ENCODE results near the gene RBFOX1.

Gene RBFOX1

DNA sequence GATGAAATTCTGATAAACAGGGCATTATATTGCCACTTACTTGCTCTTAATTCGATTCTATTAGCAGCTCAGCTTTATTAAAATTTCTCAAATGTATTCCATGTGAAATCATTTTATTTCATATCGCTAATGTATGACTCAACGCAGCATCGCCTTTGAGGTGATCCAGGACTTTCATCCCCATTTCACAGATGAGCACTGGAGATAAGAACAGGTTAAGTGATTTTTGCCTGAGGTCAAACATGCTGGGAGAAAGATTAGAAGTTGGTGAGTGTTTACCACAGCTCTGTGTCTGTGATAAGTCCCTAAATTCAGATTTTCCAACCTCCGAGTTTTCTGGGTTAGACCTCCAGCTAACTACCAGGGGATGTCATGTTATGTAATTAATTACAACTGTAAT is 43.6 kb downstream of the RBFOX1 start:
- DNase-seq, result no peak

DNA sequence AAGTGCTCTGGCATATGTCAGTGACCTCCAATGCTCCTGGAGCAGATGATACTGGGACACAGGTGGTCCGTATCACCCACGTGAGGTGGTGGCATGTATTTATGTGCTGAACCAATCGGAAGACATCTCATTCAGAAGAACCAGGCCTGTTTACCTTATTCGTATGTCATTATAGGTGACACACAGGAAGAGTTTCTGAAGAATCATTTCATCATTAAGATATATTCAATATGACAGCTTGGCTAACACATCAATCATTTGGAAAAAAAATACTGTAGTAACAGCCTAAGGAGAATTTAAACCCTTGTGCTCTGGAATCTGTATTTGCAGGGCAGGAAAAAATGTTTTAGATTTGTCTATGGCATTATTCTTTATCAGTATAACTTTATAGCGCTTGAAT is 44.6 kb downstream of the RBFOX1 start:
- DNase-seq, result no peak

DNA sequence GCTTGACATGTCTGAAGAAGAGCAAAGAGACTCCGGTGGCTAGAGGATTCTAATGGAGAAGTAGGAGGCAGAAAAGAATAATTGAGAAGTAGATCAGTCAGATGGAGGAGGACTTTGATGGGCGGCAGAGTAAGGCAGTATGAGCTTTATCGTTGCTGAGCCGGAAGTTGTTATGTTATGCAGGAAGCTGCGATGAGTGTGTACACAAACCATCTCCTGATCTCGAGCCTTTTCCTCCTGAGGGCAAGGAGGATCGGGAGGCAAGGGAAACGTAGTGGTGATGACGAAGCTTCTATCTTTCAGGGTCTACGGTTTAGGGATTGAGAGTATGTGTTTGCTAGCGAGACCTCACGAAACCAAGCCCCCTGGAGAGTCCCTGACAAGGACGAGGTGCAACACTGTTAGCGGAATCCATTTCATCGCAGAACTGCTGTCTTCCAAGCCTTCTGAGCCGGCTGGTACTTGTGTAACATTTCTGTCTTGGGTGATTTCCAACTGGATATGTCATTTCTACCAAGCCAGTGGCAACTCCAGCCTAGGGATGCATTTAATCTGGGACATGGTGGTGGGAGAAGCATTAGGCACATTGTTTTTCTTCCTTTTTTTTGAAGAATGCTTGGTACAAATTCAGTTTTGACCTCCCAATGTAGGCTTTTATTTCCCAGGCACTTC is 45.5 kb downstream of the RBFOX1 start:
- no peak for DNase-seq

DNA sequence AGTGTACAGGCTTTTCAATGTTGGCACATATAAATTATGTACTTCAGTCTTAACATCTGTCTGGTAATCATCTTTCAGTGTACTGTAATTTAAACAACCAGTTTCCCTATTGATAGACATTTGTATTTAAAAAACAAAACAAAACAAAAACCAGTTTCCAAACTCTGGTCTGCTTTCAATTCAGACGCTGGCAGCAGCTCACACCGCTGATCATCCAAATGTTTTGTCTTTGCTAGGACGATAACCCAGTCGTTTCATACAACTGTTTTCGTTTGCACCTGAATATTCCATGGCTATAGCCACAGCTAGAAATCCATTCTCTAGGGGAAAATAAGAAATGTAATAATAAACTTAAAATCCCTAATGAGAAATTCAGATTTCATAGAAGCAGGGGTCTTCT is 47.8 kb downstream of the RBFOX1 start:
- DNase-seq, result no peak

DNA sequence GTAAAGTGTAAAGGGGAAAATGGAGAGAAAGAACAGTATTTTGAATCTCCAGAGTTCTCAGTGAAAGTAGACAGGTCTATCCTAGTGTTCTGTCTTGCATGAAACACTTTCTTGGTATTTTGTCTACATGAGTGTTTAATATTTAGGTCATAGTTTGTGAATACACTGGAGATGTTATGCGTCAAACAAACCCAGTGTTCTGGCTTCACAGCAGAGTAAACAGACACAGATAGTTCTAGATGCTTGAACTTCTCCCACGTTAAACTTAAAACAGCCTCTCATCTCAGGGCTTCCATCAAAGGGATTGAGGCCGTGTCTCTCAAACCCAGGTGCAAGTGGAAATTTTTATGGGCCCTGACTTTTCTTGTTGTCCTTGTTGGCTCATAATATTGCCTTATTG is 48.3 kb downstream of the RBFOX1 start:
- no peak for DNase-seq

GRCh38 chr16:7381671-7382070 is 49.0 kb downstream of the RBFOX1 start:
- no peak for DNase-seq

GRCh38 chr16:7382521-7382920 is 49.9 kb downstream of the RBFOX1 start:
- DNase-seq, result peak; percentile 58

DNA sequence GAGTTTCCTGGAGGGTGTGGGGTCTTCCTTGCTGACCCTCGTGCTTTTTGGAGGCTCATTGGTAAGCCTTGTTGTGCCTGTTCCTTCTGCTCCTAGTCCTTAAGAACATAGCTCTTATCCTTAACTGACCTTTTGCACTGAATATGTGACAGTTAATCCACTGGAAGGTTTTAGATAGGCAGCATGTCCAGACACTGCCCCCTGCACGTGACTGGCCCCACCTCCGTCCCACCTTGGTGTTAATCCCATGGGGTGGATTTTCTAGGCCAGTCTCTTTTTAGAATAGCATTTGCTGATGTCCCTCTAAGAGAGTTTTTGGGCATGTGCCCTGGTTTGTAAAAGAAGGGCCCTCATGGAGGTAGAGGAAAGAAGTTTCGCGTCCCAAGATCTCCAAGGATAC is 58.3 kb downstream of the RBFOX1 start:
- DNase-seq, result no peak

DNA sequence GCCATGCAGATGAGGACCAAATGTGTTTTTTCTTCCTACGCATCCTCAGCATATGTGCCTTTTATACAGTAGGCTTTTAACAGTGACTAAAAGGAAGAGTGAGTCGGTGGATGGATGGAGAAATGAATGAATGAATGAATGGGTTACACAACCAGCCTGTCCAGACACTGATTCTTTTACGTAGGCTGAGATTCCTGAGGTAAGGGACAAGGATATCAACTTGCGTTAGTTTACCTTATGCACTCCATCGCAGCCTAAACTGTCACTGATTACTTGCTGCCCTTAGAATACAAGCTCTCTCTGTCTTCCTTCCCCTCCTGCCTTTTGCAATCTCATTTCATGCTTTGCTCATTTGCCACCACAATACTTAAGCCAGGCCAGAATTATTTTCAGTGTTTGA is 59.0 kb downstream of the RBFOX1 start:
- no peak for DNase-seq

GRCh38 chr16:7392206-7392605 is 59.6 kb downstream of the RBFOX1 start:
- no peak for DNase-seq

DNA sequence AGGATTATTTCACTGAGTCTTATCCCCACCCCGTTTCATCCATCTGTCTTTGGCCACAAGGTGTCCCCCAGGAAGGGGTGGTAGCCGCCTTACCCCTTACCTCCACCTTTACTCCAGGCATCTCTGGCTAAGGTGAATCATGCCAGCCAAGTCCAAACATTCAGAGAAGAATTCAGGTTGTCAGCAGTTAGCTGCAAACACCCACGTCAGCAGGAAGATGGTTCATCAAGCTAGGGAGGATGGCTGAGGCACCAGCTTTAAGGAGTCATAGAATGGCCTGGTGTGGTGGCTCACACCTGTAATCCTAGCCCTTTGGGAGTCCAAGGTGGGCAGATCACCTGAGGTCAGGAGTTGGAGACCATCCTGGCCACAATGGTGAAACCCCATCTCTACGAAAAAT is 61.0 kb downstream of the RBFOX1 start:
- no peak for DNase-seq

DNA sequence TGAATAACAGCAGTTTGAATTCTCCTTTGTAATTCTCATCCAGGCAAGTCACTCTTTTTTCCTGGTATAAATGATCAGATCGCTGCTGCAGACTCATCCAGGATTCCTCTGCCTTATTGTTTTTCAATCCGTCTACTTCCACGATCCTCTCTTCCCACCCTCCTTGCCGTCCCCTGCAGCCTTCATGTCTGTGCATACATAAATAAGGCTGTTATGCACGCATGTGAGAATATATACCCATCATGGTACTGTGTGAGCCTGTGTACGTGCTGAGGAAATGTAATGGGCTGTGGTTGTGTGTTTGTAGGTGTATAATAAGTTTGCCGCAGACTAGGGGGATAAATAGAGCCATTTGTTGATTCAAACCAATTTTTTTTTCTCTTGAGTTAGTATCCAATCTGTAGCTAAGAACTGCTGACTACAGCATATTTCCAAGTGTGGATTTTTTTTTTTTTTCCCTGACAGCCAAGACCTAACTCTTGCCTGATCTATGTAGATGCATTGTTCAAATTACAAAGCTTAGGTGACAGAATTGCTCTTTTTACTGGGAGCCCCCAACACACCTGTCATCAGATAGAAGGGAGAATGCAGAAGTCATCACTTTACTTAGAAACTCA is 62.2 kb downstream of the RBFOX1 start:
- no peak for DNase-seq

- no peak for DNase-seq
Measured at GRCh38 chr16:7397901-7398300, 65.3 kb downstream of the RBFOX1 start.

DNA sequence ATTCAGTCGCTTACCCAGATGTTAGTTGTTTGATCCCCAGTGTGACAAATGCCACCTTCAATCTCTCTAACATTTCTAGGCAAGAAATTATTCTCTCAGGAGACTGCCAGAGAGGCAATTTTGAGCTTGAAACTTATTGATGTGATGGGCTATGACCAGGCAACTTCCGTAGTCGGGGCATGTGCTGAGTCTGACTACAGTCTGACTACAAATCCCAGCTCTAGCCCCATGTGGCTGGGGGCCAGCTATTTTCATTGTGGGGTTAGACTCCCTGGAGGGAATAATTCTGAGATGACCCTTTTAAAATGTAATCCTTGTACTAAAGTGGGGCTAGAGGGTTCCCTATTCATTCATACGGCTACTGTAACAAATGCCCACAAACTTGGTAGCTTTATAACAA is 65.9 kb downstream of the RBFOX1 start:
- no peak for DNase-seq

- DNase-seq, result no peak
Measured at GRCh38 chr16:7399296-7399695, 66.7 kb downstream of the RBFOX1 start.

- no peak for DNase-seq
Measured at GRCh38 chr16:7400117-7400890, 67.7 kb downstream of the RBFOX1 start.

GRCh38 chr16:7404217-7404616 is 71.6 kb downstream of the RBFOX1 start:
- no peak for DNase-seq

DNA sequence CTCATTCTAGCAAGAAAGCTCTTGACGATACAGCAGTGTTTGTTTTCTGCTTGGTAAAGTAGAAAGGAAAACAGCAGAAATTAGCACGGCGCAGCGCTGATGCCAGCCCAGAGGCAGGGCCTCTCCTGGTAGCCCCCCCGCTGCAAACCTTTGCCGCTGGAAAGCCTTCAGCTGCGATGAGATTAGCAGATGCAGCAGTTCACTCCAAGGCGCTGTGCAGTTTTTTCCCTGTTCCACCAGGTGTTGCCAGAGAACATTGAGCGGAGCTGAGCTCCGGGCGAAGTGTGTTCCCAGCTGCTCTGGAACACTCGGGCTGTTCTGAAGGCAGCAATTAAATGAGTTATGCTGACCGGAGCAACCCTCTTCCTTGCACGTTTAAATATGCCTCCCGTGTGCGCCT is 72.5 kb downstream of the RBFOX1 start:
- peak; percentile 48 for DNase-seq

DNA sequence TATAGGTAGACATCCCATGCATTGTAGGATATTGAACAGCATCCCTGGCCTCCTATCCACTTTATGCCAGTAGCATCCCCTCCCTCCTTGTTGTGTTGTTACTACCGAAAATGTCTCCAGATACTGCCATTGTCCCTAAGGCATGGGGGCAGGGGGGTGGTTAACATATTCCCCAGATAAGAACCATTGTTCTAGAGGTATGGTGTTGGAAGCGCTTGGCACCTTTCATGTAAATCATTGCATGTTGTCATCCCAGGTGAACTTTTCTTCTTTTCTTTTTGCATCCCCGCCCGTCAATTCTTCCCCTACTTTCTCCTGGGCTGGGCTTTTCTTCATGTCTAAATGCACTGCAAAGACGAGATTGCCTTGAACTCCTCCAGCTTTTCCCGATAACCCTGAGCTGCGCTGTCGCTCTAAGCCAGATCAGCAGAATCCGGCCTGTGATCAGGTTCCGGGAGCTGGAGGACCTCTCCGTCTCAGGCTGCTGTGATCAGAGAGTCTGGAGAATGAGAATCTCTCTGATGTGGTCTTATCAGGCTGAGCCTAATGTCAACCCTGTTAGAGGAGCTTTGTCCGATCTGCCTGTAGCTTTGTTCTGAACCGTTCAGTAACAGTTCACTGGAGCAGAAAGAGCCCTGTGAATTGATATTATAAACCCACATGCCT is 76.2 kb downstream of the RBFOX1 start:
- no peak for DNase-seq

DNA sequence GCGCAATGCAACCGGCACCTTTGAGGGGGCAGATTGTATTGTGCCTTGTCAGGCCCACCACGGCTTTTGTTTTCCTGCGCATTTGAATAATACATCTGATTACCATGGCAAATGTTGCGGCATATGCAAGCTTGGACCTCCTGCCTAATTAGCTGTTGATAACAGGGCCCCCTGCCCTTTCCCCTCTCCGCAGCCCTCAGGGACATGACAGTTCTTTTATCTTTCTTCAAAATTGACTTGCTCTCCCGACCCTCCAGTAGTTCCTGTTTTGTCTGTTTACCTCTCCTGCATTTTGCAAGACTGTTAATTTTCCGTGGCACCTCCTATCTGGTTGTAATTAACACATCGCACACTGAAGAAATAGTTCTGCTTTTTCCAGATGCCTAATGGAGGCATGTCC is 86.8 kb downstream of the RBFOX1 start:
- no peak for DNase-seq

DNA sequence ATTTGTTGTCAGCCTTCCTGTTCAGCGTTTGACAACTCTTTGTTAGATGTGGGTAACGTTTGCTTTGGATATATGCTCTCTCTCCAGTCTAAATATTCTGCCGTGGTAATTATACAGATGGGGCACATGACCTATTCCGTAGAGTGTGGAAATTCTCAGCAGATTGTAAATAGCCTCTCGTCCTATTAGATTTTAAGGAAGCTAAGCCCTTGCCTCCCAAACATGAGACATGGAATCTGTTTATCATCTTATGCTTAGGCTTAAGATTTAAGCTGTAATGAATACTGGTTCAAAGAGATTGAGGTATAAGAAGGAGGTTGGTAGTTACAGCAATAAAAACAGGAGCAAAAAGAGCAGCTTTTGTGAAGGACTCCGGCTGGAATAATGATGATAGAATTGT is 87.4 kb downstream of the RBFOX1 start:
- no peak for DNase-seq

- no peak for DNase-seq
Measured at GRCh38 chr16:7420843-7421242, 88.2 kb downstream of the RBFOX1 start.

- no peak for DNase-seq
Measured at GRCh38 chr16:7421578-7421977, 88.9 kb downstream of the RBFOX1 start.

Measured in NCI-H2029 treated with DMSO at 0.1 percent for 48 hours (cell line).